HUDEP-2 (cell line): Measurements from ENCODE around the gene PCDHA7.
"Not testable (repeated sequence)": the region's sequence is repeated elsewhere in the genome, so short reads cannot be mapped to it uniquely, and the experiment has no call there.

Experiments used
- DNase-seq, 76 experiments: peaks; one replicate each; lab custom pipeline; 2025; ENCODE audit not compliant: unreplicated experiment in 76 of 76; lab: John Stamatoyannopoulos, UW

The PCDHA7 gene

GRCh38 chr5:140822281-140822629 lies 11.8 kb upstream of the PCDHA7 start:
- DNase-seq, result no peak

- DNase-seq, result not testable (repeated sequence)
Observed at GRCh38 chr5:140822969-140823368, 11.1 kb upstream of the PCDHA7 start.

GRCh38 chr5:140823475-140823874 lies 10.6 kb upstream of the PCDHA7 start:
- no peak for DNase-seq

- no peak for DNase-seq
Observed at GRCh38 chr5:140827704-140828361, 6.2 kb upstream of the PCDHA7 start, which contains the start of gene PCDHA6. Gene PCDHA6 (plus strand): TSS chr5:140827960. CDS start chr5:140828092, 132 bp downstream.

- no peak for DNase-seq
Observed at GRCh38 chr5:140828362-140828737, 5.7 kb upstream of the PCDHA7 start.

GRCh38 chr5:140829511-140830501 lies 4.3 kb upstream of the PCDHA7 start:
- DNase-seq, result not testable (repeated sequence)

- DNase-seq, result not testable (repeated sequence)
Observed at GRCh38 chr5:140834439-140835008, 455 bp downstream of the PCDHA7 start.

- no peak for DNase-seq
Observed at GRCh38 chr5:140835622-140836510, 1.8 kb downstream of the PCDHA7 start.

GRCh38 chr5:140840978-140841962 lies 7.2 kb downstream of the PCDHA7 start, which contains the start of gene PCDHA8:
Gene PCDHA8 (plus strand): TSS chr5:140841187. CDS start chr5:140841322, 135 bp downstream.
- peak in 8 of 76 experiments; percentile 1 to 10 (median 4) for DNase-seq

- no peak for DNase-seq
Observed at GRCh38 chr5:140842798-140843733, 9.0 kb downstream of the PCDHA7 start.

- DNase-seq, result not testable (repeated sequence)
Observed at GRCh38 chr5:140848139-140849102, 14.4 kb downstream of the PCDHA7 start, which contains the start of gene PCDHA9. Gene PCDHA9 (plus strand): TSS chr5:140848382. CDS start chr5:140848496, 114 bp downstream.

GRCh38 chr5:140849831-140850634 lies 16.0 kb downstream of the PCDHA7 start:
- DNase-seq, result not testable (repeated sequence)

GRCh38 chr5:140855772-140856674 lies 22.0 kb downstream of the PCDHA7 start, which contains the start of gene PCDHA10:
Gene PCDHA10 (plus strand): TSS chr5:140855897. CDS start chr5:140856049, 152 bp downstream.
- DNase-seq, result no peak

- no peak for DNase-seq
Observed at GRCh38 chr5:140857177-140857986, 23.3 kb downstream of the PCDHA7 start.
